Brain pericyte (primary cell): ENCODE data around the gene AOC2.
"Not testable (repeated sequence)": the region's sequence is repeated elsewhere in the genome, so short reads cannot be mapped to it uniquely, and the experiment has no call there.

ENCODE experiments used
- DNase-seq: peaks from one replicate; pipeline ENCODE4 v3.0.0-alpha.2; 2012; ENCODE audit warnings: low read depth, low spot score

The AOC2 gene

GRCh38 chr17:42881706-42882105 lies 37.3 kb downstream of the AOC2 start:
- not testable (repeated sequence) for DNase-seq

DNA sequence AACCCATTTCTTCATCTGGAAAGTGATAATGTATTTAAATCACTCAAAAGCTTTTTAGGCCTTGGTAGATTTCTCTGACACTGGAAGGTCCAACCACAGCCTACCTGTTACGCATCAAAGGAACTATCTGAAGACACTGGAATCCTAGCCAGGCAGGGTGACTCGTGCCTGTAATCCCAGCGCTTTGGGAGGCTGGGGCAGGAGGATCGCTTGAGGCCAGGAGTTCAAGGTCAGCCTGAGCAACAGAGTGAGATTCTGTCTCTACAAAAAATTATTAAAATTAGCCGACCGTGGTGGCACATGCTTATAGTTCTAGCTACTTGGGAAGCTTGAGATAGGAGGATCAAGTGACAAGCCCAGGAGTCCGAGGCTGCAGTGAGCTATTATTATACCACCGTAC lies 37.8 kb downstream of the AOC2 start:
- DNase-seq = no peak

DNA sequence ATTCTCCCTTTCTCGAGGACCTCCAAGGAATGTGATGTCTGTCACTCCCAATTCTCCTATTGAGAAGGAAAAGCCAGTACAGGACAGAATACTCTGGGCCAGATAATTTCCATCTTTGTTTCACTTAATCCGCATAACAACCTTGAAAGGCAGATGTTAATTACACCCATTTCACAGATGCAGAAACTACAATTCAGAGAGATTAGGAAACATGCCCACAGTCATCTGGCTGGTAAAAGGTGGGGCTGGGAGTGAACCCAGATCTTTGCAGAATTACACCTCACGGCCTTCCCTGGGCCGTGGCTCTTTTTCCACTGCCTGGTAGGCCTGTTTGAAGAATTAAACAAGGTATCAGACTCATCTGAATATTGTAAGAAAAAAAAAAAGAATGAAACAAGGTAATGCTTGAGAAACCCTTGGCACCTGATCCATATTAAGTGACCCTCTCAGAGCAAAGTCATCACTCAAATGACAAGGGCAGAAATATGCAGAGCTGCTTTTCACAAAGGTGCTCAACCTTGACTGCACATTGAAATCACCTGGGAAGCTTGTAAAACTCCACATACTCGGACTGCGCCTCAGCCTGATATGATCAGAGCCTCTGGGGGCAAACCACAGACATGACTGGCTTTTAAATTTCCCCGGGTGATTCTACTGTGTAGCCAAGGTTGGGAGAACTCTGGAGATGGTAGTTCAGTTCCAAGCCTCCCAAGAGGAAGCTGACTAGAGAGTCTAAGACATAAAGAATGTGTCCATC lies 39.6 kb downstream of the AOC2 start:
- no peak for DNase-seq

- DNase-seq = not testable (repeated sequence)
These were observed 41.4 kb downstream of the AOC2 start for GRCh38 chr17:42885806-42886205.

GRCh38 chr17:42886283-42887176 lies 42.1 kb downstream of the AOC2 start:
- DNase-seq = no peak

GRCh38 chr17:42889809-42890208 lies 45.4 kb downstream of the AOC2 start:
- DNase-seq = no peak

GRCh38 chr17:42891539-42892152 lies 47.3 kb downstream of the AOC2 start:
- DNase-seq = no peak

DNA sequence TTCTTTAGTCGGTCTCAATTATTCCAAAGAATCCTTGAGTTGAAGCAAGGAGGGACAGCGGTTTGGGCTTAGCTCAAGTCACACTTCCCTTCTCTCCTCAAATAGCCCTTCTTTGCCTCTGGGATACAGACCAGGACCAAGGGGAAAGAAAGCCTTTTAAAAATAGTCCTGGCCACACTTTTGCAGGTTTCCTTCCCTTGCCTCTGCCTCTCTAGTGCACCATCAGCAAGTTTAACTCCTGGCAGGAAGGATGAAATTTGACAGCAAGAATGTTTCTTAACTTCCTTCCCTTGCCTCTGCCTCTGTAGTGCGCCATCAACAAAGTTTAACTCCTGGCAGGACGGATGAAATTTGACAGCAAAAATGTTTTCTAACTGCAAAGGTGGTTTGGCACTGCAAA lies 49.0 kb downstream of the AOC2 start:
- DNase-seq = no peak

GRCh38 chr17:42894283-42895184 lies 50.2 kb downstream of the AOC2 start:
- DNase-seq = no peak

GRCh38 chr17:42895185-42895555 lies 50.8 kb downstream of the AOC2 start:
- no peak for DNase-seq

DNA sequence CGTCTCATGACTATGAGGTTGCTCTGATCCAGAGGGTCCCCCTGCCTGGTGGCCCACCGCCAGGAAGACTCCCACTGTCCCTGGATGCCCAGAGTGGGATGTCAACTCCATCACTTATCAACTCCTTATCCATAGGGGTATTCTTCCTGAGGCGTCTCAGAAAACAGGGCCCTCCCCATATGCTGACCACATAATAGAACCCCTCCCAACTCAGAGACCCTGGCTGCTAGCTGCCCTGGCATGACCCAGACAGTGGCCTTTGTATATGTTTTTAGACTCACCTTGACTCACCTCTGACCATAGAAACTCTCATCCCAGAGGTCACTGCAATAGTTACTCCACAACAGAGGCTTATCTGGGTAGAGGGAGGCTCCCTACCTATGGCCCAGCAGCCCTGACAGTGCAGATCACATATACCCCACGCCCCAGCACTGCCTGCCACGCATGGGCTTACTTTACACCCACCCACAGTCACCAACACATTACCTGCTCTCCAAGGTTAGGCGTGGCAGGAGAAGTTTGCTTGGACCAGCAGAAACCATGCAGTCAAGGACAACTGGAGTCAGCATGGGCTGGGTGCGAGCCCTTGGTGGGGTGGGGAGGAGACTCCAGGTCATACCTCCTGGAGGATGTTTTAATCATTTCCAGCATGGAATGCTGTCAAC lies 53.9 kb downstream of the AOC2 start:
- no peak for DNase-seq

GRCh38 chr17:42899981-42900380 lies 55.6 kb downstream of the AOC2 start:
- not testable (repeated sequence) for DNase-seq
